Stimulated activated CD4-positive, alpha-beta T cell treated with anti-CD3 and anti-CD28 coated beads, TNF-alpha, amount 100 ng/mL, for 48 hours (primary cell): ENCODE results near the gene TAF4B.
"Not testable (repeated sequence)": the region's sequence is repeated elsewhere in the genome, so short reads cannot be mapped to it uniquely, and the experiment has no call there.

Experiments used
- DNase-seq, 3 donors: peaks; one replicate each; pipeline ENCODE4 v3.0.0-alpha.2; 2020; ENCODE audit warnings: low read depth in 3 of 3

Gene TAF4B, protein sequence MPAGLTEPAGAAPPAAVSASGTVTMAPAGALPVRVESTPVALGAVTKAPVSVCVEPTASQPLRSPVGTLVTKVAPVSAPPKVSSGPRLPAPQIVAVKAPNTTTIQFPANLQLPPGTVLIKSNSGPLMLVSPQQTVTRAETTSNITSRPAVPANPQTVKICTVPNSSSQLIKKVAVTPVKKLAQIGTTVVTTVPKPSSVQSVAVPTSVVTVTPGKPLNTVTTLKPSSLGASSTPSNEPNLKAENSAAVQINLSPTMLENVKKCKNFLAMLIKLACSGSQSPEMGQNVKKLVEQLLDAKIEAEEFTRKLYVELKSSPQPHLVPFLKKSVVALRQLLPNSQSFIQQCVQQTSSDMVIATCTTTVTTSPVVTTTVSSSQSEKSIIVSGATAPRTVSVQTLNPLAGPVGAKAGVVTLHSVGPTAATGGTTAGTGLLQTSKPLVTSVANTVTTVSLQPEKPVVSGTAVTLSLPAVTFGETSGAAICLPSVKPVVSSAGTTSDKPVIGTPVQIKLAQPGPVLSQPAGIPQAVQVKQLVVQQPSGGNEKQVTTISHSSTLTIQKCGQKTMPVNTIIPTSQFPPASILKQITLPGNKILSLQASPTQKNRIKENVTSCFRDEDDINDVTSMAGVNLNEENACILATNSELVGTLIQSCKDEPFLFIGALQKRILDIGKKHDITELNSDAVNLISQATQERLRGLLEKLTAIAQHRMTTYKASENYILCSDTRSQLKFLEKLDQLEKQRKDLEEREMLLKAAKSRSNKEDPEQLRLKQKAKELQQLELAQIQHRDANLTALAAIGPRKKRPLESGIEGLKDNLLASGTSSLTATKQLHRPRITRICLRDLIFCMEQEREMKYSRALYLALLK

DNA sequence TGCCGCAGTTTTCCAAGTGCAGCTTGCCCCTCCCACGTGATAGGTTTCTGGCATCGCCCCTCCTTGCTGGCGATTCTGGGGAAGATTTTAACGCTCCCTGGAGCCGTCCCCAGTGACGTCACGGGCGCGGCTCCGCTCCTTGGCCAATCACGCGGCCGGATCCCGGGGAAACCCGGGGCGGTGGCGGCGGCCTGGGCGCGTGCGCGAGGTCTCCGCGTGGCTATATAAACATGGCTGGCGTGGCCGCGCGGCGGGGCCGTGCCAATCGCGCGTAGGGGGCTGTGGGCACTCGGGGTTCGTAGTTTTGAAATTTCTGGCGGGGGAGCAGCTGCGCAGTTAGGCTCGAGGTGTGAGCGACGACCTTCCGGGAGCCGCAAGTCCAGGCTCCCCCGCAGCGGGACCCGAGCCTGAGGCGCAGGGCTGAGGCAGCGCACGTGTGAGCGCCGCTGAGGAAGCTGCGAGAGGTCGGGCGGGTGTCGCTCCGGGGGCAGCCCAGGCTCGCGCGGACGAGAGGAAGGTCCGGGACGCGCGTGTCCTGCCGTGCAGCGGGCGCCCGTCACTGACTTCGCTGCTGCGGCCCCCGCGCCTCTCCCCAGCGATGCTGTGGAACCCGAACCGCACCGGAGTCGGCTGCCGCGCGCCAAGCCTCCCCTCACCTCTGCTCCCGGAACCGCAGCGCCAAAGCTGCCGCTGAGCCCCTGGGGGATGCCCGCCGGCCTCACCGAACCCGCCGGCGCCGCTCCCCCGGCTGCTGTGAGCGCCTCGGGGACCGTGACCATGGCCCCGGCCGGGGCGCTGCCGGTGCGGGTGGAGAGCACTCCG, at the start of gene TAF4B:
TSS of gene TAF4B (plus strand) at position 217 of the 822 bp plus-strand sequence. CDS start at position 706, 489 bp downstream.
- peak; percentile 90 to 93 (median 91) for DNase-seq

DNA sequence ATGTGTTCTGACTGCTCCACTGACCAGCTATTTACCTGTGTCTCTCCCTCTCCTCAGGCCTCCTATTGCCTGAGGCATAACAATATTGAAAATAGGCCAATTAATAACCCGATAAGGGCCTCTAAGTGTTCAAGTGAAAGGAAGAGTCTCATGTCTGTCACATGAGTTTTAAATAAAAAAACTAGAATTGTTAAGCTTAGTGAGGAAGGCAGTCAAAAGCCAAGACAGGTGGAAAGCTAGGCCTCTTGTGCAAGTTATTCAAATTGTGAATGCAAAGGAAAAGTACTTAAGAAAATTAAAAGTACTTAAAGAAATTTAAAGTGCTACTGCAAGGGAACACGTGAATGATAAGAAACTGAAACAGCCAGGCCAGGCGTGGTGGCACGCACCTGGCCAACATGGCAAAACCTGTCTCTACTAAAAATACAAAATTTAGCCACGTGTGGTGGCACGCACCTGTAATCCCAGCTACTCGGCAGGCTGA, 44.9 kb upstream of the TAF4B start:
- DNase-seq = no peak

DNA sequence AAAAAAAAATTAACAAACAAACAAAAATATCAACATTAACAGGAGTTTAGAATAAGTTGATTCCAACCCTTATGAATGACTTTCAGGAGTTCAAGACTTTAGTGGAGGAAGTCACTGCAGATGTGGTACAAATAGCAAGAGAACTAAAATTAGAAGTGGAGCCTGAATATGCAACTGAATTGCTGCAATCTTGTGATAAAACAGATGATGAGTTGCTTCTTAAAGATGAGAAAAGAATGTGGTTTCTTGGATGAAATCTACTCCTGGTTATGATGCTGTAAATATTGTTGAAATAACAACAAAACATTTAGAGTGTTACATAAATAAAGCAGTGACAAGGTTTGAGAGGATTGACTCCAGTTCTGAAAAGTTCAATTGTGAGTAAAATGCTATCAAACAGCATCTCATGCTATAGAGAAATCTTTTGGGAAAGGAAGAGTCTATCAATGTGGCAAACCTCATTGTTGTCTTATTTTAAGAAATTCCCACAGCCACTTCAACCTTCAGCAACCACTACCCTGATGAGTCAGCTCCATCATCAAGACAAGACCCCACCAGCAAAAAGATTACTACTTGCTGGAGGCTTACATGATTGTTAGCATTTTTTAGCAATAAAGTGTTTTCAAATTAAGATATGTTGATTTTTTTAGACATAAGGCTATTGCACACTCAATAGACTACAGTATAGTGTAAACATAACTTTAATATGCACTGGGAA, 42.7 kb upstream of the TAF4B start:
- no peak for DNase-seq

DNA sequence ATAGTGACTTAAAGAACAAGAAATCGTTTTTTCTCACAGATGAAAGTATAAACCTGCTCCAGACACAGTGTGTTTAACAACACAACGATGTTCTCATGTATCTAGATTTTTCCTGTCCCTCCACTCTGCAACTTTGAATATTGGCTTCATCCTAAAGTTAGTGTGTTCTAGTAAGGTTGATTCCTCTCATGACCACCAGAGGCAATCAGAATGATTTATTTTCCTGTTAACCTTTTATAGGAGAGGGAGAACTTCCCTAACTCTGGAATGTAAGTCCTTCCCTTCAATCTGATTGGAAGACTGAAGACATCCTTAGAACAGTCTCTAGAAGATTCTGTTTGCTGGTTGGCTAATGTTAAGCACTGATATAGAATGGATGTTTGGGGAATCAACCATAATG, 41.0 kb upstream of the TAF4B start:
- no peak for DNase-seq

DNA sequence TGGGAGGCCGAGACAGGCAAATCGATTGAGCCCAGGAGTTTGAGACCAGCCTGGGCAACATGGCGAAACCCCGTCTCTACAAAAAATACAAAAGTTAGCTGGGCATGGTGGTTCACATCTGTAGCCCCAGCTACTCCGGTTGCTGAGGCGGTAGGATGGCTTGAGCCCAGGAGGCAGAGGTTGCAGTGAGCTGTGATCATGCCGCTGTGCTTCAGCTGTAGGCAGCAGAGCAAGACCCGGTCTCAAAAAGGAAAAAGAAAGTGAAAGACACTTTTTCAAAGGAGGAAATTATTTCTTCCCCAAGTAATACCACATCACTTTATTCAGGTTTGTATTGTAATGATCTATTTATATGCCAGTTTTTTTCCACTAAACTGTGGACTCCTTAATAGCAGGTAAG, 35.7 kb upstream of the TAF4B start:
- no peak for DNase-seq

DNA sequence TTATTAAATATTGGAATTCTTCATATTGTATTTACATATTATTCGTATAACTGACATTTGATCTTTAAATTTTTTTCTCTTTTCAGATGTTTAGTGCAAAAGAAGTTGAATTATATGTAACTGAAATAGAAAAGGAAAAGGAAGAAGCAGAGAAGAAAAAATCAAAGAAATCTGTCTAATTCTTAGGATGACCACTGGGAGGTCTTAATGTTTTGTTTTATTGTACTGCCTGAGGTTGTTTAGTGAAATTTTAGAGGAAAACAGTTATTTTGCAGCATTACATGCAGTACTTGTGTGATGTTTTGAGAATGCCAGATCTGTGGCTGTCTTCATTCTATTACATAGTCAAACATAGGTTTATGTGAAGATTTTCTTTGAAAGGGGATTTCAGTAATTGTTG, 34.0 kb upstream of the TAF4B start:
- no peak for DNase-seq

DNA sequence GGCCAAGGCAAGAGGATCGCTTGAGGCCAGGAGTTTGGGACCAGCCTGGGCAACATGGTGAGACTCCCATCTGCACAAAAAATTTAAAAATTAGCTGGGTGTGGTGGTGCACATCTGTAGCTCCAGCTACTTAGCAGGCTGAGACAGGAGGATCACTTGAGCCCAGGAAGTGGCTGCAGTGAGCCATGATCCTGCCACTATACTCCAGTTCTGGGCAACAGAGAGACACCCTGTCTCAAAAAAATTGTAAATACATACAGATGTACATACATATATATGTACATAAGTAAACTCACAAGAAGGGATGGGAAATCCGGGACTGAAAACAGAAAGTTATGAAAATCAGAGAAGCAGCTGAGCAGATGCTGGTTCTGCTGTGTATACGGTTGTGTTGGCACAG, 29.6 kb upstream of the TAF4B start:
- DNase-seq = no peak

DNA sequence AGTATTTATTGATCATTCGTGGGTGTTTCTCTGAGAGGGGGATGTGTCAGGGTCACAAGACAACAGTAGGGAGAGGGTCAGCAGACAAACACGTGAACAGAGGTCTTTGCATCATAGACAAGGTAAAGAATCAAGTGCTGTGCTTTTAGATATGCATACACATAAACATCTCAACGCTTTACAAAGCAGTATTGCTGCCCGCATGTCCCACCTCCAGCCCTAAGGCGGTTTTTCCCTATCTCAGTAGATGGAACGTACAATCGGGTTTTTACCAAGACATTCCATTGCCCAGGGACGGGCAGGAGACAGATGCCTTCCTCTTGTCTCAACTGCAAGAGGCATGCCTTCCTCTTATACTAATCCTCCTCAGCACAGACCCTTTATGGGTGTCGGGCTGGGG, 24.2 kb upstream of the TAF4B start:
- DNase-seq = not testable (repeated sequence)

DNA sequence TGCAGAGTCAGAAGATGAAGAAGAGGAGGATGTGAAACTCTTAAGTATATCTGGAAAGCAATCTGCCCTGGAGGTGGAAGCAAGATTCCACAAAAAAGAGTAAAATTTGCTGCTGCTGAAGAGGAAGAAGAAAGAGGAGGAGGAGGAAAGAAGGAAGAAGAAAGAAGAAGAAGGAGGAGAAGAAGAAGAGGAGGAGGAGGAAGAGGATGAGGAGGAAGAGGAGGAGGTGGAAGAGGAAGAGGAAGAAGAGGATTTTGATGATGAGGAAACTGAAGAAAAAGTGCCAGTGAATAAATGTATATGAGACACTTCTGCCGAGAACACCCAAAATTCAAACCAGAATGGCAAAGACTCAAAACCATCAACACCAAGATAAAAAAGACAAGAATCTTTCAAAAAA, 20.9 kb upstream of the TAF4B start:
- DNase-seq = no peak

DNA sequence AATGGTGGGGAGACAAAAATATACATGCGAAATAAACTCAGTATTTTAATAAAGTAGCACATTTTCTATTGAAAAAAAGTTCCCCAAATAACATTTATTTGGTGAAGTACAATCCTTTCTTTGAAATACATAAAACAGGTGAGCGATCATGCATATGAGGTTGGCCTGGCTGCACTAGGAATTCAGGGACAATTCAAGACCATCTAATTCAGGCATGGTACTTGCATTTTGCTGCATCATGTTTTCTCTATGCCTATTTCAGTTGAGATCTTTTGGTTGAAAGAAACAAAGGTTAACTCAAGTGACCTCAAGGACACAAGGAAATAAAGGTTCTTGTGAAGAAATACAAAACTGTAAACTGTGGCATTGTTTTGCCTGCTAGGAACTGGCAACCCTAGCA, 19.8 kb upstream of the TAF4B start:
- no peak for DNase-seq

DNA sequence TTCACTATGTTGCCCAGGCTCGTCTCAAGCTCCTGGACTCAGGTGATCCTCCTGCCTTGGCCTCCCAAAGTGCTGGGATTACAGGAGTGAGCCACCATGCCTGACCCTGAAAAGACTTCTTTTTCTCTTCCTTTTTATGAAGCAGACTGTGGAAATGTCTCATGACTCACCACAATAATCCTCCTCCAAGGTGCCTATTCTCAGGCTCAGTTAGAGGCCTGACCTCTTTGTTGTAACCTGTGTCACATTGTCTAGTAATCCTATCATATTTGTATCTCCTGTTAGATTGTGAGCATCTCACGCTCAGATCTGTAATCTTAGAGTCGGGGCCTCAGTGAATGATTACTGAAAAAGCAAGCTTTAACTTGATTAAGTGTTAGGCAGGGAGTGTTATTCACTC, 18.3 kb upstream of the TAF4B start:
- DNase-seq = no peak

DNA sequence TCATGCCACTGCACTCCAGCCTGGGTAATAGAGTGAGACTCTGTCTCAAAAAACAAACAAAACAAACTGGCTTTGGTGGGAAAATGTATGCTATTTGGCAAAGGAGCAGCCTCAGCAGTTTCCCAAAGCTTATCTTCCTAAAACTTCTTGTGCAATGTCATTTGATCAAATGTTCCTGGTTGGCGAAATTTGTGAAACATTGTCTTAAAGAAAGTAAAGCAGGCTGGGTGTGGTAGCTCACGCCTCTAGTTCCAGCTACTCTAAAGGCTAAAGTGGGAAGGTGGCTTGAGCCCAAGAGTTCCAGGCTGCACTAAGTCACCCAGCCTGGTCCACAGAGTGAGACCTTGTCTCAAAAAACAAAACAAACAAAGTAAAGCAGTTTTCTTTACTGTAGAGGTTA, 17.3 kb upstream of the TAF4B start:
- DNase-seq = no peak

DNA sequence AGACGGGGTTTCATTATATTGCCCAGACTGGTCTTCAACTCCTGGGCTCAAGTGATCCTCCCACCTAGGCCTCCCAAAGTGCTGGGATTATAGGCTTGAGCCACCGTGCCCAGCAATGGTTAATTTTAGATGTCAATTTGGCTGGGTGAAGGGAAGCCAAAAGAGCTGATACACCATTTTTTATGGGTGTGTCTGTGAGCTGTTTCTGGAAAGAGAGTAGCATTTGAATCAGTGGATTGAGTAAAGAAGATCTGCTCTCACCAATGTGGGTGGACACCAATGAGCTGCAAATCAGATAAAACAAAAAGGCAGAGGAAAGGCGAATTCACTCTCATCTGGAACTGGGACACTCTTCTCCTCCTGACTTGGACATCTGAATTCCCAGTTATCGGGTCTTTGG, 16.1 kb upstream of the TAF4B start:
- DNase-seq = no peak

DNA sequence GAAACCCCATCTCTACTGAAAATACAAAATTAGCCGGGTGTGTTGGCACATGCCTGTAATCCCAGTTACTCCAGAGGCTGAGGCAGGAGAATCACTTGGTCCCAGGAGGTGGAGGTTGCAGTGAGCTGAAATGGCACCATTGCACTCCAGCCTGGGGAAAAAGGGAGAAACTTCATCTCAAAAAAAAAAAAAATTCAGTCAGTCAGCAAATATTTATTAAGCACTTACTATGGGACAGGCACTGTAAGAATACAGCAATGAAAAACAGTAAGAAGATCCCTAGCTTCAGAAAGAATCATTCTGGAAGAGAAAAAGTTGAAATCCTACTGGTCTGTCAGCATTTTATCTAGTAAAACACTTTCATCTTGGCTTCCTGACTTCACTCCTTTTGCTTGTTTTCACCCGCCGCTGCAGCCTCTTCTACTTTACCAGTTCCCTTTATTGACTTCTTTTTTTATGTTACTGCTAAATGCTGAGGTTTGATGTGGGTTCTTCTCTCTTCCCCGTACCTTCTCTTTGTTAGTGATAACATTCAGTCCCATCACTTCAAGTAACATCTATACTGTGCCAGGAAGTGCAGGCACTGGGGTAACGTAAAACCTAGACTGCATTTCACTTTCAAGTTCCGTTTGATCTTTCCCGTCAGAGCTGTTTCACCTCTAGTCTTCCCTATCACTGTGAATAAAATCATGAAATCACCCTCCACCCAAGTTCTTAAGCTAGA, 10.8 kb upstream of the TAF4B start:
- peak in 2 of 3 donors; percentile 10 for DNase-seq

DNA sequence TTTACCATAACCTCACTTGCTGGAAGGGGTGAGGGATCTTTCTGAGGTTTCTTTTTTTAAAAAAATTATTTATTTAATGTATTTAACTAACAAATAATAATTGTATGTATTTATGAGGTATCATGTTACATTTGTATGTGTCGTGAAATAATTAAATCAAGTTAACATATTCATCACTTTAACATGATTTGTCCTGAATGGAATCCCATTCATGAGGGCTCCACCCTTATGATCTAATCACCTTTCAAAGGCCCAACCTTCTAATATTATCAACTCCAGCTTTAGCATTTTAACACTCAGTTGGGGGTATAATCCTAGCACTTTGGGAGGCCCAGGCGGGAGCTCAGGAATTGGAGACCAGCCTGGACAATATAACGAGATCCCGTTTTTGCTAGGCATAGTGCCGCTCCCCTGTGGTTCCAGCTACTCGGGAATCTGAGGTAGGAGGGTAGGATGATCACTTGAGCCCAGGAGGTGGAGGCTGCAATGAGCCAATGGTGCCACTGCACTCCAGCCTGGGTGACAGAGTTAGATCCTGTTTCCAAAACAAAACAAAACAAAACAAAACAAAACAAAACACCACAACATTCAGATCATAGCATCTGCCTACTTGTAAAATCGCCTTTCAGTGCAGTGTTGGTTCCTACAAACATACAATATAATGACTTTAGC, 1.1 kb upstream of the TAF4B start:
- DNase-seq = no peak

DNA sequence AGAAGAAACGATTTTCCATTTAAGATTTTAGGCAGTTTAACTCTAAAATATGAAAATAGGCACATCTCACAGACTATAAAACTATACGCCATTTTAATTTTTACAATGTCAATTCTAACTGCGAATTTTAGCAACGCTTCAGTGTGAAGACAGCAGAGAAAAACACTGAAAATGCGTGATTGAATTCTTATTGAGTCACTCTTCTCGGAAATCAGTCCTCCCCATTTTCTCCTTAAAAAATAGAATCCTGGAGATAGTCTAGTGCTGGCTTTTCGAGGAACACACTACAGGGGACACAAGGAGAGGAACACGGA, 373 bp upstream of the TAF4B start:
- no peak for DNase-seq

DNA sequence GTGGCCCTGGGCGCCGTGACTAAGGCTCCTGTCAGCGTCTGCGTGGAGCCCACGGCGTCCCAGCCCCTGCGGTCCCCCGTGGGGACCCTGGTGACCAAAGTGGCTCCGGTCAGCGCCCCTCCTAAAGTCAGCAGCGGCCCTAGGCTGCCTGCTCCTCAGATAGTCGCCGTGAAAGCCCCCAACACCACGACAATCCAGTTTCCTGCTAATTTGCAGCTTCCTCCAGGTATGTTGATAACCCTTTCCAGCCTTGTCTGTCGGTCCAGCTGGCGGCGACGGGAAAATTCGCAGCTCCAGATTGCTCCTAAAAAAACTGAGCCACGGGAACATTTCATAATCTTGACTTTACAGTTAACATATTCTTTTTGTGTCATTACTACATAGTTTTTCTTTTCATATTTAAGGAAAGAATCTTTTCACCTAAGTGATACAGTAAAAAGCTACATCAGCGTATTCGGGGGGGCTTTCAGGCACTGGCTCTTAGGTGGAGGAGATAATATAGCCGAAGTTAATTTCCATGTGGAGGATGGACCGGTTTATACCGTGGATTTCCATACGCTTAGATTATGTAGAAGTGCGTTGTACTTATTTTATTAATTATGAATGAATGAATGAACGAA, 916 bp downstream of the TAF4B start:
- DNase-seq = no peak

DNA sequence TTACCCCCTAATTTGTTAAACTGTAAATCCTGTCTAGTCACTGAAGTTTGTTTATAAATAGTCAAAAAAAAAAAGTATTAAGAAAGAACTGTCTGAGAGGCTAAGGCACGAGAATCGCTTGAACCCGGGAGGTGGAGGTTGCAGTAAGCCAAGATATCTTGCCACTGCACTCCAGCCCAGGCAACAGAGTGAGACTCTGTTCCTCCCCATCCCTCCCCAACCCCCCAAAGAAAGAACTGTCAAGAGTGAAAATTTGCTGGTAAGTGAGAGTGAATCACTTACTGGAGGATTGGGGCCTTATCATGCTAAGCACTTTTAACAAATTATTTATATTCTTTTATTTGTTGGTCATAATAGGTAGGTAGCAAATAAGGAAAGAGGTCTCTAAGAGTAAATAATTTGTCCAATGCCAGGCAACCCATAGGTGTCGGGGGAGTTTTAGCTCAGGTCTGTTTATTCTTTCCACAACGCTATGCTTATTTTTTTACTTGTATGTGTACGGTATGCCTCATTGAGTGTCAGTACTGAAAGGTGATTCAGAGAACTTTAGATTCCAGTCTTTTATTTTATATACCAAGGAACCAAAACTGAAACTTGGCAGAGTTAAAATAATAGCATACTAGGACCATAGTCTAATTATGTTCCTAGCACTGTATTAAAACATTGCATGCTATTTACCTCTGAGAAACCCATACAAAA, 2.5 kb downstream of the TAF4B start:
- no peak for DNase-seq

DNA sequence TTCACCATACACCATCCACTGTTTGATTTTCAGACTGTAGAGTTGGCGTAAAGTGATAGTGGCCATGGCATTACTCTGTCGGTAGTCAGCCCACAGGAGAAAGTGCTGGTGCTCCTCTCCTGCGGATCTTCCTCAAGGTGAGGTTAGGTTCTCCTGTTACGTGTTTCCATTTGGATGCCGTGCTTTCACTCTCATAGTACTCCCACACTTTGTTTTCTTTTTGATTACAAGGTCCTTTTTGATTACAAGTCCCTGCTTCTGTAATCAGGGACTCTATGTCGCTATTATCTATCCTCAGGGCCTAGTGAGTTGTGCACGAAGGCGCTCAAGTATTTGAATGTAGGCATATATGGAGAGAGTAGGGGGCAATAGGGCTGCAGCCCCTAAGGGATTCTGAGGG, 4.3 kb downstream of the TAF4B start:
- DNase-seq = no peak
